Loucy (cell line): ENCODE data around the gene GNPTG.

Experiments used
- H2AFZ ChIP-seq: fragments of 200-600 bp; sonication (generic); 2 replicates; pipeline ENCODE4 v1.6.0; 2016; ENCODE audit warnings: antibody characterized with exemption, mild to moderate bottlenecking, low read length, moderate library complexity
- H3F3A ChIP-seq: fragments of 200-600 bp; 2 replicates; pipeline ENCODE4 v1.6.0; 2016; ENCODE audit warnings: antibody characterized with exemption, low read depth, mild to moderate bottlenecking
- H3K27me3 ChIP-seq: fragments of 200-600 bp; sonication (generic); 2 replicates; pipeline ENCODE4 v1.6.1; 2014; ENCODE audit warnings: low read length, mild to moderate bottlenecking; ENCODE audit not compliant: insufficient read depth, poor library complexity, severe bottlenecking
- H3K36me3 ChIP-seq: fragments of 200-600 bp; sonication (generic); 2 replicates; pipeline ENCODE4 v1.6.1; 2016; ENCODE audit warnings: low read length; ENCODE audit not compliant: insufficient read depth
- H3K4me1 ChIP-seq: fragments of 200-600 bp; sonication (generic); 2 replicates; pipeline ENCODE4 v1.5.1; 2014; ENCODE audit warnings: low read length, mild to moderate bottlenecking; ENCODE audit not compliant: insufficient read depth, poor library complexity, severe bottlenecking
- H3K4me2 ChIP-seq: fragments of 200-600 bp; sonication (generic); 2 replicates; pipeline ENCODE4 v1.6.0; 2014; ENCODE audit warnings: antibody characterized with exemption, low read length, low read depth, mild to moderate bottlenecking; ENCODE audit not compliant: poor library complexity, severe bottlenecking
- H3K4me3 ChIP-seq: fragments of 200-600 bp; sonication (generic); 2 replicates; pipeline ENCODE4 v1.5.1; 2014; ENCODE audit warnings: low read length, mild to moderate bottlenecking, mixed read lengths; ENCODE audit not compliant: poor library complexity, severe bottlenecking
- H3K79me2 ChIP-seq: fragments of 200-600 bp; sonication (generic); 2 replicates; pipeline ENCODE4 v1.6.1; 2014; ENCODE audit warnings: low read length; ENCODE audit not compliant: insufficient read depth
- H3K9ac ChIP-seq: fragments of 200-600 bp; sonication (generic); 2 replicates; pipeline ENCODE4 v1.6.0; 2014; ENCODE audit warnings: mild to moderate bottlenecking, low read depth, low read length, moderate library complexity; ENCODE audit not compliant: poor library complexity, severe bottlenecking
- H3K9me2 ChIP-seq: fragments of 200-600 bp; sonication (generic); replicated peaks from 2 replicates; pipeline ENCODE4 v1.6.1; 2016; ENCODE audit warnings: low read depth, low read length, mixed read lengths
- H3K9me3 ChIP-seq: fragments of 200-600 bp; sonication (generic); 2 replicates; pipeline ENCODE4 v1.6.1; 2014; ENCODE audit warnings: mild to moderate bottlenecking, antibody characterized with exemption, low read length, low read depth; ENCODE audit not compliant: insufficient read depth
- H4K20me1 ChIP-seq: fragments of 200-600 bp; sonication (generic); 2 replicates; pipeline ENCODE4 v1.6.0; 2014; ENCODE audit warnings: antibody characterized with exemption, low read length, mild to moderate bottlenecking; ENCODE audit not compliant: insufficient read depth, poor library complexity, severe bottlenecking
- CTCF ChIP-seq: fragments of 200-600 bp; sonication (generic); conservative IDR thresholded peaks from 2 replicates; pipeline ENCODE4 v1.5.1; 2014; ENCODE audit warnings: mild to moderate bottlenecking, antibody characterized with exemption, low read length
- EZH2phosphoT487 ChIP-seq: fragments of 200-600 bp; IDR thresholded peaks from 2 replicates; pipeline ENCODE4 v1.6.1; 2018; ENCODE audit warnings: antibody characterized with exemption, mild to moderate bottlenecking, moderate library complexity, borderline replicate concordance

Gene GNPTG

GRCh38 chr16:1351582-1352362, at the start of gene GNPTG, which contains the start of gene TSR3:
TSS of gene GNPTG (plus strand) at chr16:1351931. CDS start at chr16:1351966, 35 bp downstream.
TSS of gene TSR3 (minus strand) at chr16:1351878. CDS start at chr16:1351804, 74 bp downstream.
- Histone ChIP-seq H2AFZ (peak within 1 kb of the TSS; percentile 75; the same call in 1 of the 2 replicates), H3K9me2 (no peaks in the 10 kb centered on the region), H3K36me3 (no peaks in the 10 kb centered on the region), H3F3A (no peaks in the 10 kb centered on the region), H3K4me3 (peak within 1 kb of the TSS; percentile 78), H3K4me2 (peak within 1 kb of the TSS; percentile 81), H3K79me2 (peaks cover 11% of the 10 kb centered on the region; the same call in 1 of the 2 replicates), H3K9me3 (no peaks in the 10 kb centered on the region), H3K27me3 (no peaks in the 10 kb centered on the region), H4K20me1 (no peaks in the 10 kb centered on the region), H3K4me1 (no peaks in the 10 kb centered on the region), H3K9ac (peak within 1 kb of the TSS; percentile 72)
- TF ChIP-seq EZH2phosphoT487 (no peak), CTCF (no peak)

GRCh38 chr16:1305823-1306222, 45.9 kb upstream of the GNPTG start:
- H3K9me3 ChIP-seq, result no peaks in the 10 kb centered on the region
- no peak for TF ChIP-seq EZH2phosphoT487
- TF ChIP-seq CTCF, result no peak
- no peak overlapping the region for H3K9ac ChIP-seq
- H3F3A ChIP-seq, result no peaks in the 10 kb centered on the region
- no peaks in the 10 kb centered on the region for H3K36me3 ChIP-seq
- H4K20me1 ChIP-seq, result peaks cover 9% of the 10 kb centered on the region
- H3K4me2 ChIP-seq, result no peak overlapping the region
- no peaks in the 10 kb centered on the region for H3K27me3 ChIP-seq
- H3K79me2 ChIP-seq, result peaks cover 10% of the 10 kb centered on the region
- no peaks in the 10 kb centered on the region for H3K4me1 ChIP-seq
- H3K9me2 ChIP-seq, result no peaks in the 10 kb centered on the region
- H2AFZ ChIP-seq, result no peak overlapping the region
- H3K4me3 ChIP-seq, result no peak overlapping the region

- Histone ChIP-seq H3K79me2 (peaks cover 15% of the 10 kb centered on the region), H3K9me2 (no peaks in the 10 kb centered on the region), H3K4me2 (no peak overlapping the region), H4K20me1 (peaks cover 14% of the 10 kb centered on the region), H3K4me1 (no peaks in the 10 kb centered on the region), H3K27me3 (no peaks in the 10 kb centered on the region), H3K4me3 (no peak overlapping the region), H3K36me3 (no peaks in the 10 kb centered on the region), H3F3A (no peaks in the 10 kb centered on the region), H2AFZ (no peak overlapping the region), H3K9ac (no peak overlapping the region), H3K9me3 (no peaks in the 10 kb centered on the region)
- TF ChIP-seq CTCF (no peak), EZH2phosphoT487 (no peak)
Observed at GRCh38 chr16:1306334-1306733, 45.4 kb upstream of the GNPTG start.
